Neural progenitor cell (in vitro differentiated cells): Measurements from ENCODE around the gene ZNF615. TPM values are rescaled to one million over a fixed set of nuclear protein-coding genes. Genes with fewer than 3 reads are reported as not detected.
"Not testable (repeated sequence)": the region's sequence is repeated elsewhere in the genome, so short reads cannot be mapped to it uniquely, and the experiment has no call there.

Experiments
- DNase-seq: peaks from one replicate; pipeline ENCODE4 v3.0.0-alpha.2; 2016; ENCODE audit warnings: low spot score
- H2AFZ ChIP-seq: fragments of 200-600 bp; sonication (generic); replicated peaks from 2 replicates; pipeline ENCODE4 v1.6.1; 2016; ENCODE audit warnings: antibody characterized with exemption
- H3F3A ChIP-seq: fragments of 200-600 bp; sonication (generic); 2 replicates; pipeline ENCODE4 v1.6.1; 2016; ENCODE audit warnings: antibody characterized with exemption, low read depth
- H3K27ac ChIP-seq: fragments of 200-600 bp; sonication (generic); 2 replicates; pipeline ENCODE4 v1.5.1; 2016; ENCODE audit warnings: mild to moderate bottlenecking
- H3K27me3 ChIP-seq: fragments of 200-600 bp; sonication (generic); 2 replicates; pipeline ENCODE4 v1.6.1; 2016; ENCODE audit warnings: mild to moderate bottlenecking, moderate library complexity
- H3K36me3 ChIP-seq: fragments of 200-600 bp; sonication (generic); 2 replicates; pipeline ENCODE4 v1.5.1; 2016
- H3K4me1 ChIP-seq: fragments of 200-600 bp; sonication (generic); 2 replicates; pipeline ENCODE4 v1.6.1; 2016; ENCODE audit warnings: mixed run types
- H3K4me2 ChIP-seq: fragments of 200-600 bp; sonication (generic); 2 replicates; pipeline ENCODE4 v1.6.1; 2016
- H3K4me3 ChIP-seq: fragments of 200-600 bp; sonication (generic); 2 replicates; pipeline ENCODE4 v1.5.1; 2016
- H3K79me2 ChIP-seq: fragments of 200-600 bp; sonication (generic); 2 replicates; pipeline ENCODE4 v1.6.1; 2016; ENCODE audit warnings: low read depth
- H3K9ac ChIP-seq: fragments of 200-600 bp; sonication (generic); 2 replicates; pipeline ENCODE4 v1.6.1; 2016
- H3K9me3 ChIP-seq: fragments of 200-600 bp; sonication (generic); 2 replicates; pipeline ENCODE4 v1.5.1; 2016; ENCODE audit warnings: low read depth
- H4K20me1 ChIP-seq: fragments of 200-600 bp; sonication (generic); 2 replicates; pipeline ENCODE4 v1.6.1; 2016; ENCODE audit warnings: low read depth
- H3K27ac Mint-ChIP-seq: 3 replicates; pipeline ENCODE4 v1.8.0; 2021; ENCODE audit warnings: mixed read lengths
- H3K27me3 Mint-ChIP-seq: 2 replicates; pipeline ENCODE4 v1.8.0; 2022; ENCODE audit warnings: low read depth, mild to moderate bottlenecking, inconsistent platforms, moderate library complexity, mixed read lengths; ENCODE audit not compliant: insufficient read depth
- H3K36me3 Mint-ChIP-seq: 3 replicates; pipeline ENCODE4 v1.8.0; 2021; ENCODE audit warnings: mixed read lengths
- H3K4me1 Mint-ChIP-seq: 3 replicates; pipeline ENCODE4 v1.8.0; 2021; ENCODE audit warnings: mixed read lengths
- H3K4me3 Mint-ChIP-seq: 3 replicates; pipeline ENCODE4 v1.8.0; 2021; ENCODE audit warnings: mild to moderate bottlenecking, moderate library complexity, mixed read lengths
- H3K9me3 Mint-ChIP-seq: 3 replicates; pipeline ENCODE4 v1.8.0; 2020; ENCODE audit warnings: mixed read lengths
- CTCF ChIP-seq: fragments of 200-600 bp; sonication (generic); IDR thresholded peaks from 2 replicates; pipeline ENCODE4 v1.5.1; 2017; ENCODE audit warnings: antibody characterized with exemption, mild to moderate bottlenecking
- EZH2 ChIP-seq: fragments of 200-600 bp; sonication (generic); IDR thresholded peaks from 2 replicates; pipeline ENCODE4 v1.6.1; 2017; ENCODE audit warnings: antibody characterized with exemption, mild to moderate bottlenecking, moderate library complexity
- EZH2phosphoT487 ChIP-seq: fragments of 200-600 bp; sonication (generic); IDR thresholded peaks from 2 replicates; pipeline ENCODE4 v1.6.1; 2017; ENCODE audit warnings: antibody characterized with exemption
- total RNA-seq: library from RNA; depleted of rRNA; stranded (reverse); fragments of >200 nt; gene quantifications from 2 replicates; pipeline ENCODE4 v1.2.3, GENCODE V29; 2015; ENCODE audit warnings: low replicate concordance

ZNF615 gene
- total RNA-seq, 1 donor from 2014 or later, result 31.4 TPM

- H3K4me3 Mint-ChIP-seq, result peak within 1 kb of the TSS; percentile 96
- Histone ChIP-seq H3K4me2 (peak within 1 kb of the TSS; percentile 84), H3K9me3 (peaks cover 15% of the 10 kb centered on the region), H3K27me3 (no peaks in the 10 kb centered on the region), H3K27ac (peak within 1 kb of the TSS; percentile 90), H3K4me3 (peak within 1 kb of the TSS; percentile 80), H3F3A (peaks cover 7% of the 10 kb centered on the region), H3K9ac (peak within 1 kb of the TSS; percentile 88), H4K20me1 (no peaks in the 10 kb centered on the region), H3K36me3 (peaks cover 25% of the 10 kb centered on the region), H2AFZ (peak within 1 kb of the TSS; percentile 95), H3K79me2 (peaks cover 28% of the 10 kb centered on the region), H3K4me1 (peaks cover 6% of the 10 kb centered on the region)
- H3K4me1 Mint-ChIP-seq, result peaks cover 7% of the 10 kb centered on the region
- peaks cover 66% of the 10 kb centered on the region for H3K36me3 Mint-ChIP-seq
- peak; percentile 92 for DNase-seq
- H3K27me3 Mint-ChIP-seq, result no peaks in the 10 kb centered on the region
- H3K27ac Mint-ChIP-seq, result peak within 1 kb of the TSS; percentile 94
- TF ChIP-seq CTCF, result no peak
- no peak for TF ChIP-seq EZH2
- no peak for TF ChIP-seq EZH2phosphoT487
- H3K9me3 Mint-ChIP-seq, result peaks cover 75% of the 10 kb centered on the region
Observed at GRCh38 chr19:52028027-52028779, 20.2 kb upstream of the ZNF615 start, which contains the start of gene ZNF614. TSS of gene ZNF614 (minus strand) at chr19:52028379. CDS start at chr19:52025745, 2,634 bp downstream.

GRCh38 chr19:52026255-52026990 is 18.4 kb upstream of the ZNF615 start:
- not testable (repeated sequence) for H3K27me3 ChIP-seq, H3K9me3 ChIP-seq, H4K20me1 ChIP-seq, H3K27ac Mint-ChIP-seq, H3K27me3 Mint-ChIP-seq, H3K27ac ChIP-seq, H3K4me1 ChIP-seq, H3K4me1 Mint-ChIP-seq, H3K9ac ChIP-seq, H2AFZ ChIP-seq, H3F3A ChIP-seq, DNase-seq
- H3K4me3 Mint-ChIP-seq, result peak overlapping the region; percentile 96
- H3K36me3 Mint-ChIP-seq, result peaks cover 65% of the 10 kb centered on the region
- H3K4me2 ChIP-seq, result peak overlapping the region; percentile 84
- peak overlapping the region; percentile 80 for H3K4me3 ChIP-seq
- H3K36me3 ChIP-seq, result peaks cover 24% of the 10 kb centered on the region
- peaks cover 73% of the 10 kb centered on the region for H3K9me3 Mint-ChIP-seq
- H3K79me2 ChIP-seq, result peaks cover 35% of the 10 kb centered on the region

- Histone ChIP-seq H3K36me3 (peaks cover 23% of the 10 kb centered on the region), H3K79me2 (peaks cover 46% of the 10 kb centered on the region)
- not testable (repeated sequence) for H3K4me3 ChIP-seq, DNase-seq, H3K9me3 ChIP-seq, H3K27me3 Mint-ChIP-seq, H3K27ac ChIP-seq, H3K4me2 ChIP-seq, H3K9ac ChIP-seq, H3K27me3 ChIP-seq, H4K20me1 ChIP-seq, H3K4me3 Mint-ChIP-seq, H2AFZ ChIP-seq, H3K4me1 Mint-ChIP-seq, H3F3A ChIP-seq, H3K27ac Mint-ChIP-seq, H3K4me1 ChIP-seq
- peaks cover 69% of the 10 kb centered on the region for H3K36me3 Mint-ChIP-seq
- H3K9me3 Mint-ChIP-seq, result peaks cover 74% of the 10 kb centered on the region
Observed at GRCh38 chr19:52024478-52024877, 16.5 kb upstream of the ZNF615 start.

GRCh38 chr19:52022193-52022592 is 14.2 kb upstream of the ZNF615 start:
- no peak for DNase-seq
- no peak overlapping the region for H3K27ac Mint-ChIP-seq
- no peaks in the 10 kb centered on the region for H3K4me1 Mint-ChIP-seq
- H3K4me3 Mint-ChIP-seq, result no peak overlapping the region
- peaks cover 91% of the 10 kb centered on the region for H3K36me3 Mint-ChIP-seq
- no peaks in the 10 kb centered on the region for H3K27me3 ChIP-seq
- no peak overlapping the region for H2AFZ ChIP-seq
- H3K9me3 ChIP-seq, result no peaks in the 10 kb centered on the region
- H3K79me2 ChIP-seq, result peaks cover 31% of the 10 kb centered on the region
- peaks cover 32% of the 10 kb centered on the region for H3K36me3 ChIP-seq
- no peak overlapping the region for H3K27ac ChIP-seq
- peaks cover 2% of the 10 kb centered on the region for H3K27me3 Mint-ChIP-seq
- H3K9ac ChIP-seq, result no peak overlapping the region
- no peak overlapping the region for H3K4me3 ChIP-seq
- no peak overlapping the region for H3K4me2 ChIP-seq
- H4K20me1 ChIP-seq, result no peaks in the 10 kb centered on the region
- H3K4me1 ChIP-seq, result peaks cover 3% of the 10 kb centered on the region
- H3F3A ChIP-seq, result no peaks in the 10 kb centered on the region
- peaks cover 85% of the 10 kb centered on the region for H3K9me3 Mint-ChIP-seq
- TF ChIP-seq EZH2phosphoT487 (no peak), CTCF (no peak), EZH2 (no peak)
